ENCODE measurements around the gene ATP6V0E1. TPM values are rescaled to one million over a fixed set of nuclear protein-coding genes. Genes with fewer than 3 reads are reported as not detected.

Gene ATP6V0E1
- total and polyA plus RNA-seq, 2 experiments from 2014 or later: 75.9 to 250 TPM

GRCh38 chr5:173041881-173042762 is 58.6 kb downstream of the ATP6V0E1 start:
- Histone ChIP-seq H4K20me1 (replicated peaks; ENCODE audit: insufficient read depth) (no peaks in the 10 kb centered on the region), H3K79me2 (replicated peaks; ENCODE audit: insufficient read depth) (no peaks in the 10 kb centered on the region), H3F3A (replicated peaks; ENCODE audit: low read depth) (no peaks in the 10 kb centered on the region), H3K27ac (ENCODE audit: low read depth) (no peak overlapping the region), H3K4me2 (no peak overlapping the region), H3K36me3 (ENCODE audit: insufficient read depth) (no peaks in the 10 kb centered on the region), H2AFZ (no peak overlapping the region), H3K4me3 (no peak overlapping the region), H3K9me2 (ENCODE audit: insufficient read depth) (no peaks in the 10 kb centered on the region), H3K4me1 (ENCODE audit: insufficient read depth) (0 out of 2 replicates have a peak, but pooled peaks cover 8% of the 10 kb centered on the region), H3K27me3 (ENCODE audit: insufficient read depth) (no peaks in the 10 kb centered on the region)
- H3K27ac Mint-ChIP-seq: no peak overlapping the region
- DNase-seq (ENCODE audit: low spot score): no peak
- H3K4me1 Mint-ChIP-seq: peaks cover 6% of the 10 kb centered on the region; the same call in 2 of the 3 replicates
- ATAC-seq: no peak
- peaks cover 2% of the 10 kb centered on the region for H3K27me3 Mint-ChIP-seq (ENCODE audit: insufficient read depth, low read depth, poor library complexity)
- H3K9me3 Mint-ChIP-seq: peaks cover 3% of the 10 kb centered on the region; the same call in 2 of the 3 replicates
- H3K4me3 Mint-ChIP-seq: no peak overlapping the region
- peaks cover 2% of the 10 kb centered on the region; the same call in 1 of the 3 replicates for H3K36me3 Mint-ChIP-seq (ENCODE audit: low read depth)
- TF ChIP-seq CTCF (conservative IDR thresholded peaks at IDR 0.05; ENCODE audit: low read depth in 2 of 2): no peak
- TF ChIP-seq CREB1 (CRISPR knock-in tag; IDR thresholded peaks at IDR 0.05; ENCODE audit: low read depth): no peak
- TF ChIP-seq STAT1 (IDR thresholded peaks at IDR 0.05; ENCODE audit: unreplicated experiment): no peak
- TF ChIP-seq, protein P1, sequence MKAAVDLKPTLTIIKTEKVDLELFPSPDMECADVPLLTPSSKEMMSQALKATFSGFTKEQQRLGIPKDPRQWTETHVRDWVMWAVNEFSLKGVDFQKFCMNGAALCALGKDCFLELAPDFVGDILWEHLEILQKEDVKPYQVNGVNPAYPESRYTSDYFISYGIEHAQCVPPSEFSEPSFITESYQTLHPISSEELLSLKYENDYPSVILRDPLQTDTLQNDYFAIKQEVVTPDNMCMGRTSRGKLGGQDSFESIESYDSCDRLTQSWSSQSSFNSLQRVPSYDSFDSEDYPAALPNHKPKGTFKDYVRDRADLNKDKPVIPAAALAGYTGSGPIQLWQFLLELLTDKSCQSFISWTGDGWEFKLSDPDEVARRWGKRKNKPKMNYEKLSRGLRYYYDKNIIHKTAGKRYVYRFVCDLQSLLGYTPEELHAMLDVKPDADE (IDR thresholded peaks at IDR 0.05): no peak
- no peak for TF ChIP-seq EZH2 (IDR thresholded peaks at IDR 0.05; ENCODE audit: low read depth, unreplicated experiment)
- no peak for TF ChIP-seq EZH2phosphoT487 (IDR thresholded peaks at IDR 0.05; ENCODE audit: unreplicated experiment)
- TF ChIP-seq POLR2AphosphoS5 (IDR thresholded peaks at IDR 0.05; ENCODE audit: low read depth): no peak
- TF ChIP-seq, protein P2, sequence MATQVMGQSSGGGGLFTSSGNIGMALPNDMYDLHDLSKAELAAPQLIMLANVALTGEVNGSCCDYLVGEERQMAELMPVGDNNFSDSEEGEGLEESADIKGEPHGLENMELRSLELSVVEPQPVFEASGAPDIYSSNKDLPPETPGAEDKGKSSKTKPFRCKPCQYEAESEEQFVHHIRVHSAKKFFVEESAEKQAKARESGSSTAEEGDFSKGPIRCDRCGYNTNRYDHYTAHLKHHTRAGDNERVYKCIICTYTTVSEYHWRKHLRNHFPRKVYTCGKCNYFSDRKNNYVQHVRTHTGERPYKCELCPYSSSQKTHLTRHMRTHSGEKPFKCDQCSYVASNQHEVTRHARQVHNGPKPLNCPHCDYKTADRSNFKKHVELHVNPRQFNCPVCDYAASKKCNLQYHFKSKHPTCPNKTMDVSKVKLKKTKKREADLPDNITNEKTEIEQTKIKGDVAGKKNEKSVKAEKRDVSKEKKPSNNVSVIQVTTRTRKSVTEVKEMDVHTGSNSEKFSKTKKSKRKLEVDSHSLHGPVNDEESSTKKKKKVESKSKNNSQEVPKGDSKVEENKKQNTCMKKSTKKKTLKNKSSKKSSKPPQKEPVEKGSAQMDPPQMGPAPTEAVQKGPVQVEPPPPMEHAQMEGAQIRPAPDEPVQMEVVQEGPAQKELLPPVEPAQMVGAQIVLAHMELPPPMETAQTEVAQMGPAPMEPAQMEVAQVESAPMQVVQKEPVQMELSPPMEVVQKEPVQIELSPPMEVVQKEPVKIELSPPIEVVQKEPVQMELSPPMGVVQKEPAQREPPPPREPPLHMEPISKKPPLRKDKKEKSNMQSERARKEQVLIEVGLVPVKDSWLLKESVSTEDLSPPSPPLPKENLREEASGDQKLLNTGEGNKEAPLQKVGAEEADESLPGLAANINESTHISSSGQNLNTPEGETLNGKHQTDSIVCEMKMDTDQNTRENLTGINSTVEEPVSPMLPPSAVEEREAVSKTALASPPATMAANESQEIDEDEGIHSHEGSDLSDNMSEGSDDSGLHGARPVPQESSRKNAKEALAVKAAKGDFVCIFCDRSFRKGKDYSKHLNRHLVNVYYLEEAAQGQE (IDR thresholded peaks at IDR 0.05; ENCODE audit: unreplicated experiment): no peak
- no peak for TF ChIP-seq NANOG (IDR thresholded peaks at IDR 0.05; ENCODE audit: borderline replicate concordance)
- no peak for TF ChIP-seq JUNB (IDR thresholded peaks at IDR 0.05; ENCODE audit: unreplicated experiment)
- no peak for TF ChIP-seq ZNF331 (CRISPR knock-in tag; IDR thresholded peaks at IDR 0.05; ENCODE audit: low read depth)
- no peak for TF ChIP-seq ZNF114 (CRISPR knock-in tag; IDR thresholded peaks at IDR 0.05)
- TF ChIP-seq, protein P3, sequence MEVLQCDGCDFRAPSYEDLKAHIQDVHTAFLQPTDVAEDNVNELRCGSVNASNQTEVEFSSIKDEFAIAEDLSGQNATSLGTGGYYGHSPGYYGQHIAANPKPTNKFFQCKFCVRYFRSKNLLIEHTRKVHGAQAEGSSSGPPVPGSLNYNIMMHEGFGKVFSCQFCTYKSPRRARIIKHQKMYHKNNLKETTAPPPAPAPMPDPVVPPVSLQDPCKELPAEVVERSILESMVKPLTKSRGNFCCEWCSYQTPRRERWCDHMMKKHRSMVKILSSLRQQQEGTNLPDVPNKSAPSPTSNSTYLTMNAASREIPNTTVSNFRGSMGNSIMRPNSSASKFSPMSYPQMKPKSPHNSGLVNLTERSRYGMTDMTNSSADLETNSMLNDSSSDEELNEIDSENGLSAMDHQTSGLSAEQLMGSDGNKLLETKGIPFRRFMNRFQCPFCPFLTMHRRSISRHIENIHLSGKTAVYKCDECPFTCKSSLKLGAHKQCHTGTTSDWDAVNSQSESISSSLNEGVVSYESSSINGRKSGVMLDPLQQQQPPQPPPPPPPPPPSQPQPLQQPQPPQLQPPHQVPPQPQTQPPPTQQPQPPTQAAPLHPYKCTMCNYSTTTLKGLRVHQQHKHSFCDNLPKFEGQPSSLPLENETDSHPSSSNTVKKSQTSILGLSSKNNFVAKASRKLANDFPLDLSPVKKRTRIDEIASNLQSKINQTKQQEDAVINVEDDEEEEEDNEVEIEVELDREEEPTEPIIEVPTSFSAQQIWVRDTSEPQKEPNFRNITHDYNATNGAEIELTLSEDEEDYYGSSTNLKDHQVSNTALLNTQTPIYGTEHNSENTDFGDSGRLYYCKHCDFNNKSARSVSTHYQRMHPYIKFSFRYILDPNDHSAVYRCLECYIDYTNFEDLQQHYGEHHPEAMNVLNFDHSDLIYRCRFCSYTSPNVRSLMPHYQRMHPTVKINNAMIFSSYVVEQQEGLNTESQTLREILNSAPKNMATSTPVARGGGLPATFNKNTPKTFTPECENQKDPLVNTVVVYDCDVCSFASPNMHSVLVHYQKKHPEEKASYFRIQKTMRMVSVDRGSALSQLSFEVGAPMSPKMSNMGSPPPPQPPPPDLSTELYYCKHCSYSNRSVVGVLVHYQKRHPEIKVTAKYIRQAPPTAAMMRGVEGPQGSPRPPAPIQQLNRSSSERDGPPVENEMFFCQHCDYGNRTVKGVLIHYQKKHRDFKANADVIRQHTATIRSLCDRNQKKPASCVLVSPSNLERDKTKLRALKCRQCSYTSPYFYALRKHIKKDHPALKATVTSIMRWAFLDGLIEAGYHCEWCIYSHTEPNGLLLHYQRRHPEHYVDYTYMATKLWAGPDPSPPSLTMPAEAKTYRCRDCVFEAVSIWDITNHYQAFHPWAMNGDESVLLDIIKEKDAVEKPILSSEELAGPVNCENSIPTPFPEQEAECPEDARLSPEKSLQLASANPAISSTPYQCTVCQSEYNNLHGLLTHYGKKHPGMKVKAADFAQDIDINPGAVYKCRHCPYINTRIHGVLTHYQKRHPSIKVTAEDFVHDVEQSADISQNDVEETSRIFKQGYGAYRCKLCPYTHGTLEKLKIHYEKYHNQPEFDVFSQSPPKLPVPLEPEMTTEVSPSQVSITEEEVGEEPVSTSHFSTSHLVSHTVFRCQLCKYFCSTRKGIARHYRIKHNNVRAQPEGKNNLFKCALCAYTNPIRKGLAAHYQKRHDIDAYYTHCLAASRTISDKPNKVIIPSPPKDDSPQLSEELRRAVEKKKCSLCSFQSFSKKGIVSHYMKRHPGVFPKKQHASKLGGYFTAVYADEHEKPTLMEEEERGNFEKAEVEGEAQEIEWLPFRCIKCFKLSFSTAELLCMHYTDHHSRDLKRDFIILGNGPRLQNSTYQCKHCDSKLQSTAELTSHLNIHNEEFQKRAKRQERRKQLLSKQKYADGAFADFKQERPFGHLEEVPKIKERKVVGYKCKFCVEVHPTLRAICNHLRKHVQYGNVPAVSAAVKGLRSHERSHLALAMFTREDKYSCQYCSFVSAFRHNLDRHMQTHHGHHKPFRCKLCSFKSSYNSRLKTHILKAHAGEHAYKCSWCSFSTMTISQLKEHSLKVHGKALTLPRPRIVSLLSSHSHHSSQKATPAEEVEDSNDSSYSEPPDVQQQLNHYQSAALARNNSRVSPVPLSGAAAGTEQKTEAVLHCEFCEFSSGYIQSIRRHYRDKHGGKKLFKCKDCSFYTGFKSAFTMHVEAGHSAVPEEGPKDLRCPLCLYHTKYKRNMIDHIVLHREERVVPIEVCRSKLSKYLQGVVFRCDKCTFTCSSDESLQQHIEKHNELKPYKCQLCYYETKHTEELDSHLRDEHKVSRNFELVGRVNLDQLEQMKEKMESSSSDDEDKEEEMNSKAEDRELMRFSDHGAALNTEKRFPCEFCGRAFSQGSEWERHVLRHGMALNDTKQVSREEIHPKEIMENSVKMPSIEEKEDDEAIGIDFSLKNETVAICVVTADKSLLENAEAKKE (CRISPR knock-in tag; IDR thresholded peaks at IDR 0.05): no peak

Data from GM23338 (cell line).